Activated naive CD4-positive, alpha-beta T cell treated with anti-CD3 and anti-CD28 coated beads, Interleukin-2, amount 50 U/mL, for 72 hours (primary cell): ENCODE results near the gene HES2. TPM values are rescaled to one million over a fixed set of nuclear protein-coding genes. Genes with fewer than 3 reads are reported as not detected.

ENCODE experiments used
- ATAC-seq, 2 donors: fragments of 150-1000 bp; cut with Tn5 transposase; 2 replicates each; pipeline ENCODE4 v1.10.0; 2021; ENCODE audit warnings: mild to moderate bottlenecking in 2 of 2, moderate library complexity in 2 of 2
- DNase-seq, 2 donors: peaks; one replicate each; pipeline ENCODE4 v3.0.0; 2021 to 2022; ENCODE audit warnings: low spot score in 2 of 2
- H3K27ac Mint-ChIP-seq, 2 donors: one replicate each; pipeline ENCODE4 v1.8.0; 2022; ENCODE audit warnings: mild to moderate bottlenecking in 2 of 2, mixed read lengths in 2 of 2
- H3K36me3 Mint-ChIP-seq, 2 donors: one replicate each; pipeline ENCODE4 v1.8.0; 2022; ENCODE audit warnings: mixed read lengths in 2 of 2
- H3K9me3 Mint-ChIP-seq, 2 donors: one replicate each; pipeline ENCODE4 v1.8.0; 2022; ENCODE audit warnings: mixed read lengths in 2 of 2
- total RNA-seq, 2 donors: library from RNA; stranded (reverse); gene quantifications; one replicate each; pipeline ENCODE4 v1.2.3, GENCODE V29; 2022

The HES2 gene
- total RNA-seq, 2 donors from 2014 or later: 0.35 to 1.1 TPM

- ATAC-seq: no peak
- no peak for DNase-seq
- no peaks in the 10 kb centered on the region for H3K9me3 Mint-ChIP-seq
- no peaks in the 10 kb centered on the region for H3K36me3 Mint-ChIP-seq
- H3K27ac Mint-ChIP-seq: no peak overlapping the region
These were observed 8.0 kb upstream of the HES2 start for GRCh38 chr1:6427441-6428390.

DNA sequence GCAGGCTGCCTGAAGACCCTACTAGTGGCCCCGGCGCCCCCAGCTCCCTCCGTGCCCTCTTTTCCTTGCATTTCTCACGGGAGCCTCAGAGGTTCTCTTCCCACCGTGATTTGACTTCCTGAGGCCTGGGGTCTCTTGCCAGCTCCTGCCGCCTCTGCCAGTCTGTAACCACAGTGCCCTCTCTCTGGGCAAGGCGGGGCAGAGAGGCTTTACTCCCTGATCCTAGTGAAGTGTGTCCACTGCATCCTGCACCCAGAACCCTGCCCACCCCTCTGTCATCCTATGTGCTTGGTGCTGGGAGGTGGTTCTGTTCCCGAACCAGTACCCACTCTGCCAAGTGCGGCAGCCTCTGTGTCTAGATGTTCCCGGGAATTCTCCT is 7.2 kb upstream of the HES2 start:
- ATAC-seq (no peak), DNase-seq (no peak)
- no peaks in the 10 kb centered on the region for H3K9me3 Mint-ChIP-seq
- H3K27ac Mint-ChIP-seq: no peak overlapping the region
- H3K36me3 Mint-ChIP-seq: no peaks in the 10 kb centered on the region

DNA sequence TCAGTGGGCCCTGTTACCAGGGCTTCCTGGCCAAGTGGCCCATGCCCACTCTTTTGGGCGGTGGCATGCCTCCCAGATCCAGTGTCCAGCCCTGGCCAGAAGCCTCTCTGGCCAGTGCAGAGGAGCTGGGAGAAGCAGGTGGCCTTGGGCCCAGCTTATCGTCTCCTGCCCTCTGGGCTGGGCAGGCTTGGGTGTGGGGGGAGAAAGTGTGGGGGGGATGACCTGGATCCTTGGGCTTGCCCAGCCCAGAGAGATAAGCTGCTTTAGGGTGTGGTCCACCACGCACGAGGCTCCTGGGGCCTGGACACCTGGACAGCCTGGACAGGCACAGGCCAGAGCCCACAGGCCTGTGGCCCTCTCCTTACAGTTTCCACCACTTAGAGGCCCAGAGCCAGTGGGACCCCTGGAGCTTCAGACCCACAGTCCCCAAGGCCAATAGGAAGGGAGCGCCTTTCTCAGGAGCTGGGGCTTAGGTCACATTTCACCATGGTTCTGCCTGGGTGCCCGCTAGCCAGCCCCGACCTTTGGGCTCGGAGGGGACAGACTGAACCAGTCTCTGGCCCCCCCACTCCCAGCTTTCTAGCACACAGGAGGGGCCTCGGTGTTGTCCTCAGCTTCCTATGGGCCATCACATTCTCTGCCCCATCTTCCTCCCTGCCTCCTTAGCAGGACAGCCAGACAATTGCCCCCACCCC is 6.7 kb upstream of the HES2 start:
- H3K36me3 Mint-ChIP-seq: no peaks in the 10 kb centered on the region
- H3K27ac Mint-ChIP-seq: no peak overlapping the region
- H3K9me3 Mint-ChIP-seq: no peaks in the 10 kb centered on the region
- no peak for ATAC-seq
- no peak for DNase-seq

DNA sequence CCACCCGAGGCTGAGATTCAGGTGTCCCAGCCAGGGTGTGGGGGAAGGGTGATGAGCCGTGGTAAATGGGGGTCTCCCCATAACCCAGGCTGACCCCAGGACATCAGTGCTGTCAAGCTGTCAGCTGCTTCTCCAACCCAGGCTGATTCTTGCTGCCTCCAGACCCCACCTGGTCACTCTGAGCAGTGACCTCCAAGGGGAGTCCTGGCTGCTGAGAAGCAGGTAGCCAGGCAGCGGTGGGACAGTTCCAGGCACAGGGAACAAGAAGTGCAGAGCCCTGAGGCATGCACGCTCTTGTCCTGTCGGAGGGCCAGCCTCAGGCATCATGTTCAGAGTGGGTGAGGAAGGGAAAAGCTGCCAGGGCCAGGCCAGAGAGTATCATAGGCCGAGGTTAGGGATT is 5.9 kb upstream of the HES2 start:
- DNase-seq: no peak
- no peak overlapping the region for H3K27ac Mint-ChIP-seq
- H3K36me3 Mint-ChIP-seq: no peaks in the 10 kb centered on the region
- no peak for ATAC-seq
- H3K9me3 Mint-ChIP-seq: no peaks in the 10 kb centered on the region

- no peak within 1 kb of the TSS for H3K27ac Mint-ChIP-seq
- DNase-seq (no peak), ATAC-seq (peak; percentile 22 to 32)
- no peaks in the 10 kb centered on the region for H3K36me3 Mint-ChIP-seq
- no peaks in the 10 kb centered on the region for H3K9me3 Mint-ChIP-seq
These were observed 5.2 kb upstream of the HES2 start, which contains the start of gene ESPN for GRCh38 chr1:6424619-6425593. Gene ESPN, plus strand, starts transcription at chr1:6424776. Its CDS starts 180 bp downstream, at chr1:6424956.

GRCh38 chr1:6424000-6424565 is 4.4 kb upstream of the HES2 start:
- DNase-seq (no peak), ATAC-seq (peak; percentile 9 to 12)
- no peaks in the 10 kb centered on the region for H3K9me3 Mint-ChIP-seq
- no peak overlapping the region for H3K27ac Mint-ChIP-seq
- no peaks in the 10 kb centered on the region for H3K36me3 Mint-ChIP-seq

DNA sequence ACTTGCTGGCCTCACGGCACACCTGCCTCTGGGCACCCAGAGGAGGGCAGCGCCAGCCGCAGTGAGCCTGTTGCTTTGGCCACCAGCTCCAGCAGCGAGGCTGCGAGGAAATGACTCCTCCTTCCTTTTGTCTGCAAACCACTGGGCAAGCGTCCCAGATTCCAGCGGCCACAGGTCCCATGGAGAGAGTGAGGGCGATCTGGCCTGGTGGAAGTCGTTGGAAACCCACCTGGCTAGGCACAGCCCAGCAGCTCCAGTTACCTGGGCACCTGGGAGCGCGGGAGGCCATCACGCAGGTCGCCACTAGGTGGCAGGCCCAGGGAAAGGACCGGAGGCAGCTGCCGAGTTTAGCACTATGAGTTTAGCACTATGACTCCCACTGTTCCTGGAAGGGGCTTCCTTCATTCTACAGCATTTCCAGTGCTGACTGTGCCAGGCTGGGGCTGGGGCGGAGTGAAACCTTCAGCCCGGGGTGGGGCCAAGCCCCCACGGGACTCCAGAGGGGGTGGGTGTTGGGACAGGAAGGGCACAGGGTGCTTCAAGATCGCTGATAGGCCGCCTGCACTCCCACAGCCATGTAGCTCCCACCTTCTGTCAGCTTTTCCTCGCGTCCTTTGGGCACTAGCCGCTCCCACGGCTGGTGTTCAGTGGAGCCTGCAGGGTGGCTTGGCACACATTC is 3.7 kb upstream of the HES2 start:
- Mint-ChIP-seq H3K27ac (no peak overlapping the region), H3K9me3 (no peaks in the 10 kb centered on the region), H3K36me3 (no peaks in the 10 kb centered on the region)
- ATAC-seq (peak; percentile 71 to 81), DNase-seq (peak in 1 of 2 donors; percentile 80)

DNA sequence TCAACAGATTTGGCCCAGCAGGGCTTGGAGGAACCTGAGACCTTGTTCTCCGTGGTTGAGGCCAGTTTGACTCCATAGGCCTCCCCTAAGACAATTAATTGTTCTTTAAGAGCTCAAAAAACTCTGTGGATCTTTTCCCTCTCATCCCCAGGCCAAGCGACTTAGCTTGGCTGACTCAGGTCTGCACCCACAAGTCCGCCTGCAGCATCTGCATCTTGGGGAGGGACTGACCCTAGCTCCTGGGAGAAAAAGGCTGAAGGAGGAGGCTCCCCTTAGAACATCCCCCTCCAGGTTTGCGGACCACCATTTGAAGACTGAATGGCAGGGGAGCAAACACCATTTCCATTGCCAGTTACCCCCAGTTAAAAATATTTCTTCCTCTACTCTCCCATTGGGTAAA is 1.5 kb upstream of the HES2 start:
- no peak for ATAC-seq
- H3K36me3 Mint-ChIP-seq: no peaks in the 10 kb centered on the region
- DNase-seq: no peak
- H3K27ac Mint-ChIP-seq: no peak overlapping the region
- H3K9me3 Mint-ChIP-seq: no peaks in the 10 kb centered on the region

GRCh38 chr1:6420454-6421042 is 829 bp upstream of the HES2 start:
- Mint-ChIP-seq H3K36me3 (no peaks in the 10 kb centered on the region), H3K27ac (no peak overlapping the region), H3K9me3 (no peaks in the 10 kb centered on the region)
- DNase-seq (no peak), ATAC-seq (no peak)

DNA sequence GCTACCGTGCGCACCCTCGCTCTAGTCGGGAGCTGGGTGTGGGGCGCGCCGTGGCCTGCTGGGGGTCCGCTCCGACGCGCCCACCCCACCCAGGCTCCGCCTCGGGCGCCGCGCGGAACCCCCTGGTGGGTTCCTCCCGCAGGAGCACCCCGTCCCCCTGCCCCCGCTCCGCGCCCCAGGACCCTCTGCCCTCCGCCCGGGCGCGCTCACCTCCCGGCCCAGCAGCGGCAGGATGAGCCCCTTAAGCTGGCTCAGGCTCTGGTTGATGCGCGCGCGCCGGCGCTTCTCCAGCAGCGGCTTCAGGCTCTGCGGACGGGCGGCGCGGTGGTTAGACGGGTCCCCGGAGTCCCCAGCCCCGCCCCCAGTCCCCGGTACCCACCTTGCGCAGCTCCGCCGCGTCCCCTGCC is 319 bp downstream of the HES2 start:
- Mint-ChIP-seq H3K9me3 (no peaks in the 10 kb centered on the region), H3K36me3 (peaks cover 0 to under 1% of the 10 kb centered on the region in 2 donors), H3K27ac (no peak overlapping the region)
- no peak for DNase-seq
- no peak for ATAC-seq

- ATAC-seq: no peak
- H3K9me3 Mint-ChIP-seq: no peaks in the 10 kb centered on the region
- DNase-seq: no peak
- no peak overlapping the region for H3K27ac Mint-ChIP-seq
- peaks cover 0 to 4% of the 10 kb centered on the region in 2 donors for H3K36me3 Mint-ChIP-seq
These were observed 887 bp downstream of the HES2 start for GRCh38 chr1:6418668-6419396.

- H3K36me3 Mint-ChIP-seq: peaks cover 0 to 4% of the 10 kb centered on the region in 2 donors
- H3K9me3 Mint-ChIP-seq: no peaks in the 10 kb centered on the region
- no peak for ATAC-seq
- H3K27ac Mint-ChIP-seq: no peak overlapping the region
- DNase-seq: no peak
These were observed 1.6 kb downstream of the HES2 start for GRCh38 chr1:6417961-6418667.

GRCh38 chr1:6416906-6417305 is 2.8 kb downstream of the HES2 start:
- DNase-seq (no peak), ATAC-seq (no peak)
- H3K27ac Mint-ChIP-seq: no peak overlapping the region
- H3K9me3 Mint-ChIP-seq: no peaks in the 10 kb centered on the region
- H3K36me3 Mint-ChIP-seq: peaks cover 0 to 4% of the 10 kb centered on the region in 2 donors

GRCh38 chr1:6416295-6416656 is 3.4 kb downstream of the HES2 start:
- no peak for ATAC-seq
- H3K36me3 Mint-ChIP-seq: peaks cover 0 to 4% of the 10 kb centered on the region in 2 donors
- peak overlapping the region in 1 of 2 donors; percentile 97 for H3K27ac Mint-ChIP-seq
- H3K9me3 Mint-ChIP-seq: no peaks in the 10 kb centered on the region
- no peak for DNase-seq
